ENCODE data around the gene PTPRN2.

Gene PTPRN2

DNA sequence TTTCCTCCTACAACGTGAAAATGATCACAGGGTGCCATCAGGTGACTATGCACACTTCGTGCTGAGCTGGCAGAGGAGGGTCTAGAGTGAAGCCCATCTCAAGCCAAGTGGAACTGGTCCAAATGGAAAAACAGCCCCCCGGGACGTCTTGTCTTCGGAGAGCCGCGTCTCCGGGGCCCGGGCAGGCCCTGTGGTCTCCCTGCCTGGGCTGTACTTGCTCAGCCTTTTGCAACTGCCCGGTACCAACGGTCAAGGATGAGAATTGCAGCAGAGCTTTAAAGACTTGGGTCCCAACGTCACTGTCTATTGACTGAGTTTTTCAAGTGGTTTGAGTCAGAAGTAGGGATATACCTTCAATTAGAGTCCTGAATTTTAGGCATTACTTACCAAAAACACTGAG lies 315.5 kb downstream of the PTPRN2 start:
- DNase-seq (ENCODE audit: low read depth in 1 of 2, low spot score in 1 of 2): no peak

DNA sequence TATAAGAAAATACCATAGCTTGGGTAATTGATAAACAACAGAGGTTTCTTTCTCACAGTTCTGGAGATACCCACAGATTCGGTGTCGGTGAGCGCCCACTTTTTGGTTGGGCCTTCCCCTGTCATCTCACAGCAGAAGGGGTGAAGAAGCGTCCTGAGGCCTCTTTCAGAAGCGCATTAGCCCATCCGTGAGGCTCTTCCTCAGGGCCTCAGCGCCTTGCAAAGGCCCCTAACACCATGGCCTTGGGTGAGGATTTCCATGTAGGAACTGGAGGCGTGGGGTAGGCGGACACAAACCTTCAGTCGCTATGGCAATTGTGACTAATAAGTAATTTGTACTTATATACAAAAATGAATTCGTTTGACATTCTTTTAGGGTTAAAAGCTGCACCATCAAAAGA lies 316.0 kb downstream of the PTPRN2 start:
- no peak for DNase-seq (ENCODE audit: low read depth in 1 of 2, low spot score in 1 of 2)

DNA sequence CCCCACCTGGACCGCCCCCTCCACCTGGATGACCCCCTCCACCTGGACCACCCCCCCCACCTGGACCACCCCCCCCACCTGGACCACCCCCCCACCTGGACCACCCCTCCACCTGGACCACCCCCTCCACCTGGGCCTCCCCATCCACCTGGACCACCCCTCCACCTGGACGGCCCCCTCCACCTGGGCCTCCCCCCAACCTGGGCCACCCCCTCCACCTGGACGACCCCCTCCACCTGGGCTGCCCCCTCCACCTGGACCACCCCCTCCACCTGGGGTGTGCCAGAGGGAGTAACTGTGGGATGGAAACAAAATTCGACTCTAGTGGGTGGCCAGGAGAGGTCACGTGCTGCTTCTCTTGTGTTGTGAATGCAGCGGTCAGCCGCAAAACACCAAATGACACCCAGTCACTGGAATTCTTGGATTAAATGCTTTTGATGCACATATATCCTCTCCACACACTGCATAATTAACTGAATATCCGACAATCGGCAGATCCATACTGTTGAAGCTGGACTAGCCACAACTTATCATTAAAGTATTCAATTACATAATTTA lies 316.7 kb downstream of the PTPRN2 start:
- DNase-seq (ENCODE audit: low read depth in 1 of 2, low spot score in 1 of 2): no peak

- no peak for DNase-seq (ENCODE audit: low read depth in 1 of 2, low spot score in 1 of 2)
Observed at GRCh38 chr7:158270106-158270775, 317.4 kb downstream of the PTPRN2 start.

GRCh38 chr7:158268816-158269535 lies 318.6 kb downstream of the PTPRN2 start:
- no peak for DNase-seq (ENCODE audit: low read depth in 1 of 2, low spot score in 1 of 2)

DNA sequence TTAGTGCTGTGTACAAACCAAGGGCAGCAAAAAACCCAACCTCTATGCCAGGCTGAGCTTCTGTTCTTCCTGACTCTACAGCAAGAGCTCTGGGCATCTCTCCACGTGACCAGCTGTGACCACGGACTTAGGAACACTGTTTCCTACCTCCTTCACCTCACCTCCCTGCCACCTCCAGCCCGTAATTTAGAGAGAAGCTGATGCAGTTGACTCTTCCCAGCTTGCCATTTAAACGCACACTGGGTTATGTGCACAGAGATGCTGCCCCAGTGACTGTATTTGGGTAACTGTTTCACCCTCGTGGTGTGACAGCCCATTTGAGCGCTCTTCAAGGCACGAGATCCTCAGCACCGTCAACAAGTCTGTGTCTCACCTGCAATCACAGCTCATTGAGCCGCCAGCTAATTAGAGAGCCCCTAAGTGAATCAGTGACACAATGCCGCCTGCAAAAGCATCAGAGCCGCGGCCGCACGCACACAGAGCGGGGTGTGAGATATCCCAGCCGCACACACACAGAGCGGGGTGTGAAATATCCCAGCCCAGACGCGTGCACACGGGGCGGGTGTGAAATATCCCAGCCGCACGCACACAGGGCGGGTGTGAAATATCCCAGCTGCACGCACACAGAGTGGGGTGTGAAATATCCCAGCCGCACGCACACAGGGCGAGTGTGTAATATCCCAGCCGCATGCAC lies 319.7 kb downstream of the PTPRN2 start:
- no peak for DNase-seq (ENCODE audit: low read depth in 1 of 2, low spot score in 1 of 2)

DNA sequence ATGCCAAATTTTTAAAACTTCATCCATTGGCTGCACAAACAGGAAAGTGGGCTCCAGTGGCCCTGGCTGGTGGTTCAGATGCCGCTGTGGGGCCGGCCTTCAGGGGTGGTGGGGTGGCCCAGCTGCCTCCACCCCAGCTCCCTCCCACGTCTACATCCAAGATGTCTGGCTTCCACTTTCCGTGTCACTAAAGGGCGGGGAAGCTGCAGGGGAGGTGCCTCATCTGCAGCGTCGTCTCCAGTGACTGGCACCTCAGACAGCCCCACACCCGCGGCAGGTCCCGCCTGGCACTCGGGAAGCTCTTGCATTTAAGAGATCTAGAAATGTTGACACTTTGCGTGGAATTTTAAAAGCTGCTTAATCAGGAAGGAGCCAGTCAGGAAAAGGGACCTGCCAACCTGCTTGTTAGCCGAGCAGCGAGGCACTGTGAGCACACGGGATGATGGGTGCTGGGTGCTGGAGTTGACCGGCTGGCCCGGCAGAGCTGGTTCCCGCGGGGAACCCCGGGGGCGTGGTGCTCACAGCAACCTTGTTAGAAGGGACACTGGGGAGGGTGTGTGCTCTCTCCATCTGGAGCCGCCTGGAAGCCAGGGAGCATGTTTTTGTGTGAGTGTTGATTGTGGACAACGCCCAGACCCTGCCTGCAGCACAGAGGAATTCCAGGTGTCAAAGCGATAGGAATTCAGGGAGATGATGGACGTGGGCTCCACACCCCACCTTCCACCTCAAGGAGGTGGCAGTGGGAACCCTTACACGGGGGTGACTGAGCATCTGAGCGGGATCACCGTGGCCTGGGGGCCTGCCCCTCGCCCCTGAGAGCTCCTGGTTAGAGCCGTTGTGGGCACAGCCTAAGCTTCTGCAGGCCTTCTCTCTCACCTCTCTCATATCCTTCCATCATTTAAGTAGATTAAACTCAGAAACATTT lies 320.5 kb downstream of the PTPRN2 start:
- DNase-seq (ENCODE audit: low read depth in 1 of 2, low spot score in 1 of 2): no peak

GRCh38 chr7:158266426-158266816 lies 321.2 kb downstream of the PTPRN2 start:
- no peak for DNase-seq (ENCODE audit: low read depth in 1 of 2, low spot score in 1 of 2)

DNA sequence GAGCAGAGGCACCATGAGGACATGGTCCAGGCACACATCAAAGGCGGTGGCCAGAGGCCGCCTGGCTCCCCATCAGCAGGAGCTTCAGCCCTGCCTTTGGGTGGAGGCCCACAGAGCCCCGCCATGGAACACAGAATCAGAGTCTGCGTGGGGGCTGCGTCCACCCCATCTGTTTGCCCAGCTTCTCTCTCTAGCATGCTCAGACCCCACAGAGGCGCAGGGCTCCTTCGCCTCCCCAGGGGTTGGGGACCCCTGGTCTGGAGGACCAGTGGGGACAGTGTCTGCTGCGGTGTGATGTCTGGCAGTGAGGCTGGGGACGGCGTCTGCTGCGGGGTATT lies 321.9 kb downstream of the PTPRN2 start:
- DNase-seq (ENCODE audit: low read depth in 1 of 2, low spot score in 1 of 2): no peak

- no peak for DNase-seq (ENCODE audit: low read depth in 1 of 2, low spot score in 1 of 2)
Observed at GRCh38 chr7:158264881-158265742, 322.5 kb downstream of the PTPRN2 start.

DNA sequence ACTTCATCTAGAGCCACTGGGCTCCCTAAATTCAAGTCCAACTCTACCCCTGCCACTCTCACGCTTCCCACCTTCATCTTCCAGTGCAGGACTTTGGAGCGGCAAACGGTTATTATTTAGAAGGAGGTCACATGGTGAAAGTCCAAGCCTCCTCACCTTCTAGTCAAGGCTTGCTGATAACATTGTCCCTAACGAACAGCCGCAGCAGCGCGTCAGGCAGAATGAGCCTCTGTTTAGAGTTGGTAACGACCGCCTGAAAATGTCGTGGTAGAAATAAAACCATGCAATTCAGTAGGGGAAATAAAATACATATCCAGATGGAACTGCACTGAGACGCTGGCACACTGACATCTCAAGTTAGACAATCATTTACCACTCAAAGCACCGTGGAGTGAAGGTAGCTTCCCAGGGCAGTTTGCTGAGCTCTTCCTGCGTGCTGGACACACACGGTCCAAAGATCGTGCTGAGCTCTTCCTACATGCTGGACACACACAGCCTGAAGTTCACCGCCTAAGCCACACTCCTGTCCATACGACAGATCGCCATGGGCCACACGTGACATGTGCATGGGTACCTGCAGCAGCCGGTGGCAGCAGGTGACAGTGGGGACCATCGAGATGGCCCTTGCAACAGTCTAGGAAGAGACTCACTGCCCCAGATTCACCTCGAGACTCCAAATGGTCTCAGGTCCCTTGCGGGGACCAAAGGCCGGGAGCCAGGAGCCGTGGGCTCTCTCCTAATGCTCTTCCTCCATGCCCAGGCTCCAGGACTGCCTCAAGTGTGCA lies 323.5 kb downstream of the PTPRN2 start:
- DNase-seq (ENCODE audit: low read depth in 1 of 2, low spot score in 1 of 2): no peak

- DNase-seq (ENCODE audit: low read depth in 1 of 2, low spot score in 1 of 2): no peak
Observed at GRCh38 chr7:158263110-158263963, 324.3 kb downstream of the PTPRN2 start.

GRCh38 chr7:158262284-158263109 lies 325.1 kb downstream of the PTPRN2 start:
- no peak for DNase-seq (ENCODE audit: low read depth in 1 of 2, low spot score in 1 of 2)

DNA sequence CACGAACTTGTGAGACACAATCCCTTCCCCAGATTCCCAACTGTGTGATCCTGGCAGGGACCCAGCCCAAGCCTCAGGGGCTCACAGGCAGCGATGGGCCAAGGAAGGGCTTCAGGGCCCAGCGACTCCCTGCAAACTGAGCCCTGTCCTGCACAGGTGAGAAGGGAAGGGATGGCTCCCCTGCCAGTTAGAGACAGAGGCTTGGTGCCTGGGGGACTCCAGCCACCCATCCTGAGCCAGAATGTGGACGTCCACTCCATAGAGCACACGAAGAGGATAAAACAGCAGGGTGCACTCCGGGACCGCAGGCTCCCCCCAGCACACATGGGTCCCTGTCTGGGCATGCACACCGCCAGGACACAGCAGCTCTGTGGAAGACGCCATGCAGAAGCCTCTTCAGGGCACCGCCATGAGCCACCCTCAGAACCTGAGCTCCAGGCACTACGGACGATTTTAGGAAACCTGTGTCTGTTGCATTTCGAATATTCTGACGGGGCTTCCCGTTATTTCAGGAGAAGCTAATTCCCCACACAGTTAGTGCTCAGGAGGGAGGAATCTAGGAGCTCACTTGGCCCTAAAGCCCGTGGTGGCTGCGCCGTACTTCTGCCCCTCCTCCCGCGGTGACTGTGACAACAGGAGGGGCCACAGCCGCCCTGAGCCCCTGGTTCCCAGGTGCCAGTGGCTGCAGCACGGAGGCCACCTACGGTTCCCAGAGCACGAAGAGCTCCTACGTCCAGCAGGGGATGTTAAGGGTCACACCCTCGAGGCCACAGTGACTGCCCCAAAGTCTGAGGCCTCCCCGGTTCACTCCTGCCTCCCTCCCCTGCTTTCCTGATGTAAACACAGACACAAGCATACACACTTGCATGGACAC lies 326.0 kb downstream of the PTPRN2 start:
- no peak for DNase-seq (ENCODE audit: low read depth in 1 of 2, low spot score in 1 of 2)

DNA sequence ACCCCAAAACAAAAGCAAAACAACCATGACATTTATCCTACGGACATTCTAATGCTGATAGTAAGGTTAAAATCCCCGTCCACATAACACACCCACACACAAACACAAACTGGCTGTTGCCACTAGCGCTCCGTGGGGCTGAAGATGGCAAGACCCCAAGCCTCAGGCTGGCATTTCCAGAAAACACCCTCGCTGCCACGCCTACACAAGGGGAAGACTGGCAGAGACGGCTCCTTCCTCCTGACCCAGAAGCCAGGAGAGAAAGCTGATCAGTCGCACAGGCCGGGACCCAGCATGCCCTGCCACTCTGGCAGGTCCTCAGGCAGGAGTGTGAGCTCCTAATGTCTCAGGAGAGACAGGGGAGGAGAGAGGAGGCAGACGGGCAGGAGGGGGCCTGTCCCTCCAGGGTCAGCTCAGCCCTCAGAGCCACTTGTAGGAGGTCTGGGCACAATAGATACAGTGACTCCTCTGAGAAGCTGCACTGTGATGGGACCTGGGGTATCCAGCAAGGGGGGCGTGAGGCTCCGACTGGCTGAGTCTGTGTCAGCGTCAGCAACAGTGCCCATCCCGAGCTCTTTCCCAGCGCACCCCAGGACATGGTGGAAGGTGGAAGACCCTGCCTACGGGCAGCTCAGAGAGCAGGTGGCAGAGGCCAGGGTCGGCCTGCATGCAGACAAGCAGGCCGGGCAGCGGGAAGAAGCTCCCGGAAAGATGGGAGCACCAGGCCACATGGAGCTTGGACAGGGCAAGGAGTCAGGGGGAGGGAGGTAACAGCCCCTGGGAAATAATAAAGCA lies 326.9 kb downstream of the PTPRN2 start:
- DNase-seq (ENCODE audit: low read depth in 1 of 2, low spot score in 1 of 2): no peak
